Measurements from ENCODE around the gene ARHGAP42. TPM values are rescaled to one million over a fixed set of nuclear protein-coding genes. Genes with fewer than 3 reads are reported as not detected.

The ARHGAP42 gene
- total RNA-seq, 1 experiment from 2014 or later: 39.1 TPM

GRCh38 chr11:100746448-100746847 is 59.4 kb downstream of the ARHGAP42 start:
- Histone ChIP-seq H3K23ac (ENCODE audit: insufficient read length, low read depth, low read length) (no peak overlapping the region), H2AFZ (ENCODE audit: low read length) (no peak overlapping the region), H3K23me2 (ENCODE audit: insufficient read length, low read depth, low read length, poor library complexity, severe bottlenecking) (no peaks in the 10 kb centered on the region), H3K56ac (ENCODE audit: insufficient read length, low read depth, low read length) (no peak overlapping the region), H3K4ac (ENCODE audit: low read depth, low read length) (no peak overlapping the region), H2BK15ac (ENCODE audit: low read depth, low read length) (no peak overlapping the region), H2BK20ac (ENCODE audit: low read depth, low read length, poor library complexity, severe bottlenecking) (no peak overlapping the region), H4K5ac (ENCODE audit: insufficient read length, low read depth, low read length) (no peak overlapping the region), H2BK120ac (ENCODE audit: low read depth, low read length, poor library complexity, severe bottlenecking) (no peak overlapping the region), H2BK12ac (ENCODE audit: insufficient read length, low read depth, low read length) (no peak overlapping the region), H3K18ac (ENCODE audit: insufficient read length, low read depth, low read length) (no peak overlapping the region), H3K79me2 (ENCODE audit: insufficient read depth, low read length) (no peaks in the 10 kb centered on the region; the same call in 1 of the 2 replicates), H3T11ph (ENCODE audit: low read length) (no peak overlapping the region), H3K4me2 (ENCODE audit: insufficient read depth, insufficient read length, low read length) (no peak overlapping the region), H4K20me1 (ENCODE audit: control insufficient read depth, insufficient read depth, insufficient read length) (no peaks in the 10 kb centered on the region), H3K14ac (ENCODE audit: insufficient read depth, low read length) (no peak overlapping the region), H3K79me1 (ENCODE audit: insufficient read depth, low read depth, low read length, poor library complexity, severe bottlenecking) (no peaks in the 10 kb centered on the region), H3K27ac (ENCODE audit: insufficient read length, low read depth, low read length) (no peak overlapping the region), H2AK5ac (ENCODE audit: insufficient read length, low read length) (no peak overlapping the region), H4K91ac (ENCODE audit: insufficient read length, low read depth, low read length) (no peak overlapping the region), H3K27me3 (ENCODE audit: insufficient read depth, low read length) (no peaks in the 10 kb centered on the region), H3K9me3 (ENCODE audit: control insufficient read depth, low read depth, low read length) (peaks cover 10% of the 10 kb centered on the region), H2BK5ac (ENCODE audit: insufficient read length, low read length) (no peak overlapping the region), H3K9ac (ENCODE audit: extremely low read depth, insufficient read length, low read length) (no peak overlapping the region), H3K4me1 (ENCODE audit: insufficient read depth, low read length) (peaks cover under 1% of the 10 kb centered on the region; the same call in 1 of the 2 replicates), H4K8ac (replicated peaks; ENCODE audit: insufficient read length, low read depth, low read length) (no peak overlapping the region)
- TF ChIP-seq CTCF (conservative IDR thresholded peaks at IDR 0.05): no peak
- peak overlapping the region in 2 of 3 experiments; percentile 58 to 74; a peak in 2 of 7 replicates for H3K27ac Mint-ChIP-seq
- no peak for DNase-seq
- no CpG with 5 or more reads among the region's 6 CpGs for WGBS (ENCODE audit: extremely low coverage, insufficient read length, low lambda C conversion rate)
- no peak overlapping the region for H3K4me3 Mint-ChIP-seq
- H3K36me3 Mint-ChIP-seq (ENCODE audit: insufficient read depth in 1 of 3, low read depth in 3 of 3): peaks cover 23 to 33% (median 24%) of the 10 kb centered on the region in 3 experiments
- H3K4me1 Mint-ChIP-seq: peaks cover 81 to 84% of the 10 kb centered on the region in 2 experiments
- no peaks in the 10 kb centered on the region for H3K27me3 Mint-ChIP-seq (ENCODE audit: low read depth)
- H3K9me3 Mint-ChIP-seq: peaks cover 13 to 18% of the 10 kb centered on the region in 2 experiments

Data from H9 (cell line).